Adrenal gland (tissue), 19 donors: Measurements from ENCODE around the gene GYG2. TPM values are rescaled to one million over a fixed set of nuclear protein-coding genes. Genes with fewer than 3 reads are reported as not detected.
"Not testable (repeated sequence)": the region's sequence is repeated elsewhere in the genome, so short reads cannot be mapped to it uniquely, and the experiment has no call there.

Source experiments
- DNase-seq, 7 donors: peaks; one replicate each; pipeline ENCODE4 v3.0.0-alpha.2; 2019 to 2020
- H3K27ac ChIP-seq, 5 donors: fragments of 200-600 bp; sonication (generic) in 4 of 5; 1 replicate in 3 of 5; 2 replicates in 2 of 5; pipeline versions ENCODE4 v1.5.1 to v1.8.0; 2016 to 2020; ENCODE audit warnings: mild to moderate bottlenecking in 1 of 5
- H3K27me3 ChIP-seq: fragments of 200-600 bp; 2 replicates; pipeline ENCODE4 v1.8.0; 2021
- H3K36me3 ChIP-seq, 2 donors: fragments of 200-600 bp; replicated peaks in 1 of 2; 1 replicate in 1 of 2; 2 replicates in 1 of 2; pipeline versions ENCODE4 v1.5.1 to v1.8.0; 2018 to 2022
- H3K4me1 ChIP-seq, 2 donors: fragments of 200-600 bp; replicated peaks in 1 of 2; 1 replicate in 1 of 2; 2 replicates in 1 of 2; pipeline versions ENCODE4 v1.5.1 to v1.8.0; 2018 to 2021
- H3K4me3 ChIP-seq, 4 donors: fragments of 200-600 bp; sonication (generic) in 3 of 4; one replicate each; pipeline ENCODE4 v1.5.1; 2016 to 2018
- H3K9me3 ChIP-seq, 3 donors: fragments of 200-600 bp; sonication (generic) in 1 of 3; replicated peaks in 1 of 3; 1 replicate in 2 of 3; 2 replicates in 1 of 3; pipeline versions ENCODE4 v1.5.1 to v1.8.0; 2016 to 2021
- CTCF ChIP-seq, 6 experiments: fragments of 450-650 bp in 4 of 6; fragments of 200-600 bp in 2 of 6; sonication (generic) in 1 of 6; IDR thresholded peaks; 1 replicate in 5 of 6; 2 replicates in 1 of 6; pipeline versions ENCODE4 v1.5.1 to v1.8.0; 2016 to 2021; ENCODE audit warnings: antibody characterized with exemption in 6 of 6, mild to moderate bottlenecking in 2 of 6, moderate library complexity in 1 of 6
- POLR2A ChIP-seq, 2 donors: fragments of 450-650 bp; IDR thresholded peaks; one replicate each; pipeline ENCODE4 v1.6.1; 2017; ENCODE audit warnings: antibody characterized with exemption in 2 of 2, mild to moderate bottlenecking in 2 of 2, moderate library complexity in 1 of 2
- WGBS, 4 donors: extraction: QIAGEN DNeasy Blood & Tissue Kit in 2 of 4; methylation state at CpG; one replicate each; pipeline versions ENCODE4 v1.1.5 to v1.1.7; 2013 to 2017; 5-methylcytosine and 5-hydroxymethylcytosine counted together
- intact Hi-C, 2 donors: fragments of 100-400 bp; cut with DNase I; formaldehyde crosslinking; loops; one replicate each; pipeline versions ENCODE4 v1.14.1 to v1.15.0; 2022 to 2023
- long read RNA-seq, 10 donors: library from polyadenylated mRNA in 3 of 10; unstranded in 2 of 10; stranded (forward) in 1 of 10; transcript quantifications; one replicate each; pipeline ENCODE4 v2.0.0 and lab custom pipeline, GENCODE V29; 2021 to 2026
- polyA plus RNA-seq, 3 donors: library from polyadenylated mRNA; stranded (reverse); fragments of 200-250 nt in 2 of 3; fragments of 350-450 nt in 1 of 3; fragmentation: Illumina TruSeq in 1 of 3; extraction: RNeasy Lipid Tissue Mini Kit (QIAGEN cat#74804) in 1 of 3; gene quantifications; one replicate each; pipeline ENCODE4 v1.2.3, GENCODE V29; 2013 to 2014
- total RNA-seq, 9 donors: library from RNA; depleted of rRNA in 4 of 9; stranded (reverse); fragments of >200 nt in 4 of 9; fragments of 120-200 nt in 1 of 9; fragmentation: NEBNext Ultra II Directional in 1 of 9; extraction: Animal tissue kit (Norgen Biotek cat#: 25700) in 1 of 9; gene quantifications; one replicate each; pipeline versions ENCODE4 v1.1.0 to v1.2.4, GENCODE V29; 2013 to 2023
- donor health status: healthy with polysubstance abuse.
- donor health status: Bipolar disorder and iron deficiency.
- donor health status: DM: yes; HTN: yes; CAD: no.
- donor health status: DM: no; HTN: no; CAD: no.
- donor health status: DM: no; HTN: no; CAD: no.
- donor health status: DM: yes; HTN: yes; CAD: no.

Gene GYG2
- total RNA-seq = 10 to 100 TPM in 1 of 9 donors, 1 to 10 TPM in 6, under 1 TPM in 2; 0.26 to 13.4 (median 2.3) TPM
- polyA plus RNA-seq = 1 to 10 TPM; 1.4 to 9.7 (median 2.2) TPM
- long read RNA-seq, donor 1, partial matches to known transcripts = 0 of 2 reads
- long read RNA-seq, donor 1, other reads (novel, unspliced or antisense) = 0 of 2 reads
- long read RNA-seq, donor 2 = 0 reads
- long read RNA-seq, donor 3 = 0 reads
- long read RNA-seq, donor 4 = 0 reads
- long read RNA-seq, donor 5, partial matches to known transcripts = 2 of 8 reads
- long read RNA-seq, donor 5, other reads (novel, unspliced or antisense) = 4 of 8 reads
- long read RNA-seq, donor 6, partial matches to known transcripts = 1 of 3 reads
- long read RNA-seq, donor 6, other reads (novel, unspliced or antisense) = 2 of 3 reads
- long read RNA-seq, donor 7 = 0 reads
- long read RNA-seq, donor 8, partial matches to known transcripts = 0 of 1 reads
- long read RNA-seq, donor 8, other reads (novel, unspliced or antisense) = 0 of 1 reads
- long read RNA-seq, donor 9 = 0 reads
- long read RNA-seq, donor 10, partial matches to known transcripts = 0 of 1 reads
- long read RNA-seq, donor 10, other reads (novel, unspliced or antisense) = 0 of 1 reads

- Histone ChIP-seq H3K36me3 (no peaks in the 10 kb centered on the region), H3K9me3 (no peaks in the 10 kb centered on the region), H3K27ac (no peak within 1 kb of the TSS), H3K4me1 (peaks cover 0 to 4% of the 10 kb centered on the region in 2 donors), H3K27me3 (peaks cover 16% of the 10 kb centered on the region), H3K4me3 (peak within 1 kb of the TSS in 1 of 4 donors; percentile 49)
- intact Hi-C loops = loop anchor here in 1 of 2 donors (10.0 kb wide), 1 partner anchor 184 kb away; no protein-coding TSS in a partner anchor
- WGBS, 4 donors = 13 to 61% (median 33%) methylated on average over 16 to 55 of the region's 56 CpGs
- TF ChIP-seq CTCF (IDR thresholded peaks at IDR 0.05) (no peak), POLR2A (IDR thresholded peaks at IDR 0.05) (no peak)
- DNase-seq = no peak
These were observed at the start of gene GYG2 for GRCh38 chrX:2828344-2828958. GYG2 (plus strand) TSS chrX:2828930; CDS start chrX:2830189, 1,259 bp downstream.

GRCh38 chrX:2780472-2781225, 48.1 kb upstream of the GYG2 start:
- H3K4me1 ChIP-seq, H3K9me3 ChIP-seq, H3K27me3 ChIP-seq, H3K4me3 ChIP-seq, intact Hi-C loops, DNase-seq, H3K36me3 ChIP-seq, H3K27ac ChIP-seq: not testable (repeated sequence)
- WGBS, 4 donors = 71 to 74% (median 72%) methylated on average over 11 to 12 of the region's 12 CpGs

GRCh38 chrX:2781226-2781571, 47.5 kb upstream of the GYG2 start:
- Histone ChIP-seq H3K36me3 (no peaks in the 10 kb centered on the region), H3K4me3 (no peak overlapping the region), H3K4me1 (no peaks in the 10 kb centered on the region), H3K27me3 (no peaks in the 10 kb centered on the region), H3K27ac (no peak overlapping the region), H3K9me3 (no peaks in the 10 kb centered on the region)
- TF ChIP-seq POLR2A (IDR thresholded peaks at IDR 0.05) = no peak
- 91 to 100% (median 99%) methylated on average over 1 of the region's 1 CpG for WGBS, 4 donors
- no peak for DNase-seq
- intact Hi-C loops = no loop called here

- H3K9me3 ChIP-seq = no peaks in the 10 kb centered on the region
- no peaks in the 10 kb centered on the region for H3K4me1 ChIP-seq
- peak in 1 of 7 donors; percentile 8 for DNase-seq
These were observed 47.0 kb upstream of the GYG2 start for GRCh38 chrX:2781698-2782097.

More at GRCh38 chrX:2781698-2782097, 47.0 kb upstream of the GYG2 start:
- Histone ChIP-seq H3K27me3 (no peaks in the 10 kb centered on the region), H3K4me3 (no peak overlapping the region), H3K27ac (no peak overlapping the region), H3K36me3 (no peaks in the 10 kb centered on the region)
- WGBS, 4 donors = 13 to 23% (median 21%) methylated on average over 6 of the region's 6 CpGs
- TF ChIP-seq POLR2A (IDR thresholded peaks at IDR 0.05) (no peak), CTCF (IDR thresholded peaks at IDR 0.05) (no peak)
- intact Hi-C loops = no loop called here
